ENCODE measurements around the gene SP100.

DNA sequence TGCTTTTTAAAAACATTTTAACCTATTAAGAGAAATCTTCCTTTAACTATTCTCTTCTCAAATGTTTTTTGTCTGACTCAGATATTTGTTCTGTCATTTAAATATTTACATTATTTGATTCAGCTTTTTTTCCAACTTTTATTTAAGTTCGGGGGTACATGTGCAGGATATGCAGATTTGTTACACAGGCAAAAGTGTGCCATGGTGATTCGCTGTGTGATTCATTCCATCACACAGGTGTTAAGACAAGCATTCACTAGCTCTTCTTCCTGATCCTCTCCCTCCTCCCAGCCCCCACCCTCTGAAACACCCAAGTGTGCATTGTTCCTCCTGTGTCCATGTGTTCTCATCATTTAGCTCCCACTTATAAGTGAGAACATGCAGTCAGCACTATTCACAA, 19.4 kb downstream of the SP100 start:
- TF ChIP-seq, protein P1, sequence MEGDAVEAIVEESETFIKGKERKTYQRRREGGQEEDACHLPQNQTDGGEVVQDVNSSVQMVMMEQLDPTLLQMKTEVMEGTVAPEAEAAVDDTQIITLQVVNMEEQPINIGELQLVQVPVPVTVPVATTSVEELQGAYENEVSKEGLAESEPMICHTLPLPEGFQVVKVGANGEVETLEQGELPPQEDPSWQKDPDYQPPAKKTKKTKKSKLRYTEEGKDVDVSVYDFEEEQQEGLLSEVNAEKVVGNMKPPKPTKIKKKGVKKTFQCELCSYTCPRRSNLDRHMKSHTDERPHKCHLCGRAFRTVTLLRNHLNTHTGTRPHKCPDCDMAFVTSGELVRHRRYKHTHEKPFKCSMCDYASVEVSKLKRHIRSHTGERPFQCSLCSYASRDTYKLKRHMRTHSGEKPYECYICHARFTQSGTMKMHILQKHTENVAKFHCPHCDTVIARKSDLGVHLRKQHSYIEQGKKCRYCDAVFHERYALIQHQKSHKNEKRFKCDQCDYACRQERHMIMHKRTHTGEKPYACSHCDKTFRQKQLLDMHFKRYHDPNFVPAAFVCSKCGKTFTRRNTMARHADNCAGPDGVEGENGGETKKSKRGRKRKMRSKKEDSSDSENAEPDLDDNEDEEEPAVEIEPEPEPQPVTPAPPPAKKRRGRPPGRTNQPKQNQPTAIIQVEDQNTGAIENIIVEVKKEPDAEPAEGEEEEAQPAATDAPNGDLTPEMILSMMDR (IDR thresholded peaks at IDR 0.05): no peak
- TF ChIP-seq POLR2A (IDR thresholded peaks at IDR 0.05): no peak

All from prostate gland (tissue), 2 donors.